ENCODE measurements around the gene SNX8. TPM values are rescaled to one million over a fixed set of nuclear protein-coding genes. Genes with fewer than 3 reads are reported as not detected.

SNX8 gene
- total RNA-seq, 1 experiment from 2014 or later = 139 TPM

GRCh38 chr7:2299131-2299829 lies 15.0 kb downstream of the SNX8 start:
- no peak overlapping the region for H3K27ac ChIP-seq (ENCODE audit: low read length)
- ChIA-PET CTCF (no interaction called here), POLR2A (no interaction called here)
- H3K4me1 ChIP-seq (ENCODE audit: control insufficient read depth, insufficient read depth, low read length) = peaks cover 6% of the 10 kb centered on the region; the same call in 1 of the 2 replicates
- no peaks in the 10 kb centered on the region for H3K9me3 ChIP-seq (ENCODE audit: control insufficient read depth, insufficient read depth, low read depth, low read length)
- no peak overlapping the region for H3K4me3 ChIP-seq (ENCODE audit: low read depth in 2 of 2, low read length in 2 of 2)
- no TSS peak for BruUV-seq (replicated peaks)
- no peak for ATAC-seq
- no peaks in the 10 kb centered on the region for H3K36me3 ChIP-seq (ENCODE audit: control insufficient read depth, insufficient read depth, low read length)
- intact Hi-C loops (cut with micrococcal nuclease; ENCODE audit: unreplicated experiment) (no loop called here), in situ Hi-C loops (cut with HindIII; ENCODE audit: low pct_unique_long_range_greater_than_20kb, low sequenced_read_pairs) (no loop called here)
- no peak for DNase-seq (ENCODE audit: low read depth, low spot score)
- no peaks in the 10 kb centered on the region for H3K27me3 ChIP-seq (ENCODE audit: control insufficient read depth, insufficient read depth, low read length)
- TF ChIP-seq REST (IDR thresholded peaks at IDR 0.05; ENCODE audit: insufficient read depth in 1 of 2, low read depth in 2 of 2, low read length in 1 of 2) = no peak
- TF ChIP-seq SIN3A (IDR thresholded peaks at IDR 0.05; ENCODE audit: borderline replicate concordance, insufficient read depth, low read depth, low read length) = no peak
- TF ChIP-seq CTCF (IDR thresholded peaks at IDR 0.05) = no peak
- no peak for TF ChIP-seq TCF7L2 (IDR thresholded peaks at IDR 0.05; ENCODE audit: low read depth, low read length)
- no peak for TF ChIP-seq POLR2AphosphoS5 (IDR thresholded peaks at IDR 0.05; ENCODE audit: low read depth, low read length)

- peaks cover 6% of the 10 kb centered on the region; the same call in 1 of the 2 replicates for H3K4me1 ChIP-seq (ENCODE audit: control insufficient read depth, insufficient read depth, low read length)
- CTCF ChIA-PET = interaction anchor here (0.6 kb wide), 1 partner anchor 10 kb away, joined by 10 read pairs; no protein-coding TSS in a partner anchor
- intact Hi-C loops (cut with micrococcal nuclease; ENCODE audit: unreplicated experiment) (no loop called here), in situ Hi-C loops (cut with HindIII; ENCODE audit: low pct_unique_long_range_greater_than_20kb, low sequenced_read_pairs) (no loop called here)
- no peaks in the 10 kb centered on the region for H3K36me3 ChIP-seq (ENCODE audit: control insufficient read depth, insufficient read depth, low read length)
- H3K4me3 ChIP-seq (ENCODE audit: low read depth in 2 of 2, low read length in 2 of 2) = no peak overlapping the region
- TF ChIP-seq TCF7L2 (IDR thresholded peaks at IDR 0.05; ENCODE audit: low read depth, low read length) (no peak), SIN3A (IDR thresholded peaks at IDR 0.05; ENCODE audit: borderline replicate concordance, insufficient read depth, low read depth, low read length) (no peak), CTCF (IDR thresholded peaks at IDR 0.05) (no peak), POLR2AphosphoS5 (IDR thresholded peaks at IDR 0.05; ENCODE audit: low read depth, low read length) (no peak)
- no peak overlapping the region for H3K27ac ChIP-seq (ENCODE audit: low read length)
- no peaks in the 10 kb centered on the region for H3K27me3 ChIP-seq (ENCODE audit: control insufficient read depth, insufficient read depth, low read length)
- DNase-seq (ENCODE audit: low read depth, low spot score) = no peak
- no peaks in the 10 kb centered on the region for H3K9me3 ChIP-seq (ENCODE audit: control insufficient read depth, insufficient read depth, low read depth, low read length)
- POLR2A ChIA-PET = no interaction called here
- no peak for ATAC-seq
- no TSS peak for BruUV-seq (replicated peaks)
Measured at GRCh38 chr7:2296832-2297231, 17.4 kb downstream of the SNX8 start.
